Cardiac muscle cell (in vitro differentiated cells and primary cell): ENCODE results near the gene CENPP. TPM values are rescaled to one million over a fixed set of nuclear protein-coding genes. Genes with fewer than 3 reads are reported as not detected.

Source experiments
- DNase-seq, 2 donors: peaks; one replicate each; pipeline versions ENCODE4 v3.0.0 to v3.0.0-alpha.2; 2010 to 2017; ENCODE audit warnings: low read depth in 1 of 2, low spot score in 1 of 2
- H3K27ac ChIP-seq: fragments of 200-600 bp; sonication (generic); 2 replicates; pipeline ENCODE4 v1.5.1; 2016
- H3K27me3 ChIP-seq: fragments of 200-600 bp; sonication (generic); 2 replicates; pipeline ENCODE4 v1.6.0; 2016; ENCODE audit warnings: control low read depth
- H3K36me3 ChIP-seq: fragments of 200-600 bp; sonication (generic); 2 replicates; pipeline ENCODE4 v1.5.1; 2016; ENCODE audit warnings: control low read depth
- H3K4me1 ChIP-seq: fragments of 200-600 bp; sonication (generic); 2 replicates; pipeline ENCODE4 v1.8.1; 2017; ENCODE audit warnings: low read depth, mild to moderate bottlenecking, mixed run types
- H3K4me3 ChIP-seq: fragments of 200-600 bp; sonication (generic); 2 replicates; pipeline ENCODE4 v1.5.1; 2016; ENCODE audit warnings: mild to moderate bottlenecking
- H3K9me3 ChIP-seq: fragments of 200-600 bp; sonication (generic); 2 replicates; pipeline ENCODE4 v1.5.1; 2017; ENCODE audit warnings: low read depth, mild to moderate bottlenecking, control low read depth
- CTCF ChIP-seq: IDR thresholded peaks from 2 replicates; pipeline ENCODE4 v1.5.1; 2012; ENCODE audit warnings: low read depth, mild to moderate bottlenecking, low read length
- polyA plus RNA-seq: library from polyadenylated mRNA; unstranded; fragments of >200 nt; fragmentation: Nextera tagmentation; extraction: Ambion mirVana; gene quantifications from 2 replicates; pipeline ENCODE4 v1.2.1, GENCODE V29; 2016
- total RNA-seq: library from RNA; depleted of rRNA; stranded (reverse); fragments of >200 nt; gene quantifications from 2 replicates; pipeline ENCODE4 v1.2.3, GENCODE V29; 2016

The CENPP gene
- total and polyA plus RNA-seq, 2 experiments from 2014 or later: 1.6 to 5.0 TPM

GRCh38 chr9:92479346-92479745 lies 153.6 kb downstream of the CENPP start:
- no peaks in the 10 kb centered on the region for H3K36me3 ChIP-seq
- peaks cover 8% of the 10 kb centered on the region for H3K4me1 ChIP-seq
- DNase-seq: no peak
- no peaks in the 10 kb centered on the region for H3K27me3 ChIP-seq
- no peak for TF ChIP-seq CTCF
- no peak overlapping the region for H3K27ac ChIP-seq
- no peak overlapping the region for H3K4me3 ChIP-seq
- H3K9me3 ChIP-seq: no peaks in the 10 kb centered on the region

GRCh38 chr9:92480291-92480771 lies 154.6 kb downstream of the CENPP start:
- H3K9me3 ChIP-seq: no peaks in the 10 kb centered on the region
- H3K4me1 ChIP-seq: peaks cover 8% of the 10 kb centered on the region
- no peaks in the 10 kb centered on the region for H3K27me3 ChIP-seq
- no peak overlapping the region for H3K4me3 ChIP-seq
- DNase-seq: no peak
- TF ChIP-seq CTCF: no peak
- peak overlapping the region; percentile 4 for H3K27ac ChIP-seq
- no peaks in the 10 kb centered on the region for H3K36me3 ChIP-seq

- Histone ChIP-seq H3K4me1 (peaks cover 8% of the 10 kb centered on the region), H3K36me3 (no peaks in the 10 kb centered on the region), H3K27me3 (no peaks in the 10 kb centered on the region), H3K9me3 (no peaks in the 10 kb centered on the region), H3K4me3 (no peak overlapping the region), H3K27ac (no peak overlapping the region)
- DNase-seq: no peak
- no peak for TF ChIP-seq CTCF
These were observed 155.4 kb downstream of the CENPP start for GRCh38 chr9:92480986-92481633.

- H3K4me3 ChIP-seq: no peak within 1 kb of the TSS
- DNase-seq: peak in 1 of 2 donors; percentile 86
- H3K27me3 ChIP-seq: no peaks in the 10 kb centered on the region
- TF ChIP-seq CTCF: no peak
- no peaks in the 10 kb centered on the region for H3K9me3 ChIP-seq
- no peaks in the 10 kb centered on the region for H3K36me3 ChIP-seq
- no peak within 1 kb of the TSS for H3K27ac ChIP-seq
- peaks cover 8% of the 10 kb centered on the region for H3K4me1 ChIP-seq
These were observed 156.6 kb downstream of the CENPP start, which contains the start of gene ASPN for GRCh38 chr9:92482329-92482728. TSS of gene ASPN (minus strand) at chr9:92482506.

GRCh38 chr9:92482805-92483204 lies 157.1 kb downstream of the CENPP start:
- Histone ChIP-seq H3K4me1 (peaks cover 8% of the 10 kb centered on the region), H3K27me3 (no peaks in the 10 kb centered on the region), H3K4me3 (no peak overlapping the region), H3K36me3 (no peaks in the 10 kb centered on the region), H3K9me3 (no peaks in the 10 kb centered on the region), H3K27ac (no peak overlapping the region)
- no peak for TF ChIP-seq CTCF
- DNase-seq: no peak
